NCI-H1417 treated with DMSO at 0.1 percent for 48 hours (cell line): ENCODE measurements around the gene COL11A1.
"Not testable (repeated sequence)": the region's sequence is repeated elsewhere in the genome, so short reads cannot be mapped to it uniquely, and the experiment has no call there.

Experiments
- DNase-seq: peaks from one replicate; lab custom pipeline; 2025; lab: John Stamatoyannopoulos, UW

Gene COL11A1

GRCh38 chr1:102834688-102835320 is 273.5 kb downstream of the COL11A1 start:
- DNase-seq = no peak

DNA sequence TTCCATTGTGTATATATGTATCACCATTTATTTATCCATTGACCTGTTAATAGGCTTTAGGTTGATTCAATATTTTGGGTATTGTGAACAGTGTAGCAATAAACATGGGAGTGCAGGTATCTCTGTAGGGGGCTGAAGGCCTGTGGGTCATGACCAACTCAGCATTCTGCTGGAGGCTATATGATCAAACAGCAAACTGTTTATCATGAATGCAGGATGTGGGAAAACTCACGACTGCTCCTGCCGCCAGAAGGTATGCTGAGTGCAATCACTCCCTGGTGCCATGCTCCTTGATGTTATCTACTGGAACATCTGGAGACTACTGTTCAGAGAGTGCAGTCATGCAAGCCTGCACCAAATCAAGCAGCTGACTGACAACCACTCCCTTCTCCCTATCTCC is 275.2 kb downstream of the COL11A1 start:
- DNase-seq = no peak

GRCh38 chr1:102826706-102827105 is 281.6 kb downstream of the COL11A1 start:
- not testable (repeated sequence) for DNase-seq
